HG03520 (cell line): ENCODE measurements around the gene ITGA7.
"Not testable (repeated sequence)": the region's sequence is repeated elsewhere in the genome, so short reads cannot be mapped to it uniquely, and the experiment has no call there.

Source experiments
- ATAC-seq: cut with Tn5 transposase; IDR thresholded peaks from one replicate; pipeline ENCODE4 v1.9.1; 2021; ENCODE audit warnings: mild to moderate bottlenecking, moderate library complexity; ENCODE audit not compliant: unreplicated experiment

ITGA7 gene

DNA sequence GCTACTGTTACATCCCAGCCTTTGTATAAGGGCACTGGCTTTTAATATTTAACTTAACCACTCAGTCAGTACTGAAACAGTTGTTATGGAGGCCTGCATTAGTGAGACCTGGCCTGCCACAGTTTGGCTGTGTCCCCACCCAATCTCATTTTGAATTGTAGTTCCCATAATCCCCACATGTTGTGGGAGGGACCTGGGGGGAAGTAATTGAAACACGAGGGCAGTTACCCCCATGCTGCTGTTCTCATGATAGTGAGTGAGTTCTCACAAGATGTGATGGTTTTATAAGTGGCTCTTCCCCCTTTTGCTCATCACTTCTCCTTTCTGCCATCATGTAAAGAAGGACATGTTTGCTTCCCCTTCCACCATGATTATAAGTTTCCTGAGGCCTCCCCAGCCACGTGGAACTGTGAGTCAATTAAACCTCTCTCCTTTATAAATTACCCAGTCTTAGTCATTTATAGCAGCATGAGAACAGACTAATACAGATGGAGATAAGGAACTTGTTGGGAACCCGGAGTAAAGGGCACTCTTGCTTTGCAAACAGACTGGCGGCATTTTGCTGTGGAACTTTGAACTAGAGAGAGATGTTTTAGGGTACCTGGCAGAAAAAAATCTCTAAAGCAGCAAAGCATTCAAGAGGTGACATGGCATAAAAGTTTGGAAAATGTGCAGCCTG lies 56.9 kb downstream of the ITGA7 start:
- ATAC-seq: not testable (repeated sequence)

DNA sequence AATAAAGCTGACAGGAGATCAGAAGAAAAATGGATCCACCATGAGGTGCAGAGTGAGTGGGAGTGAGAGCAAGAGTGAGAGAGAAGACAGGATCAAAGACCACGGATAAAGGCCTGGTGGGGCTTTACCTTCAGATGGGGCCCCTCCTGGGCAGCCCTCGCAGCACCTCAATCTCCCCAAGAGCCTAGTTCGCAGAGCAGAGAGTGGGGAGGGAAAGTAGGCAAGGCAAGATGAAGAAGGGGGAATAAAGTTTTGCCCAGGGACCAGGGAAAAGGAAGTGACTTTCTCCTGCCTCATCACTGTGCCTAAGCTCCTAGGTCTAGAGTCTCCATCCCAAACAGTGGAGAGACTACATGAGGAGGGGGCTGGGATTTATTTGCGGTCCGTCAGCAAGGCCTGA lies 60.7 kb downstream of the ITGA7 start:
- no peak for ATAC-seq

DNA sequence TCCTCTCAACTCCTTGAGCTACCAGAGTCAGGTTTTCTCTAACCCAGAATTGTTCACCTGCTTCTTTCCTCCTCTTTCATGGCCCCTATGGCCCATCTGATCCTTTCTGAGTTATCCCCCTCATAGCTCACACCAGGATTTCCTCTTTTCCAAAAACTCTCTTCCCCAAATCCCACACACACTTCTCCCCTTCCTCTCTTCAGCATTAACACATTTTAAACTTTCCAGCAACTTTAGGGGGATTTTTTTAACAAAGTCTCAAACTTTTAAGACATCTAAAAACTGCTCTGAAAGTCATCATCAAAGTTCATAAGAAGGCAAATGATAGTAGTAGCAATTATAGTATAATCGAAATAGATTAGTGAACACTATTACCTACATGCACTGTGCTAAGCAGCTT lies 63.1 kb downstream of the ITGA7 start:
- no peak for ATAC-seq

DNA sequence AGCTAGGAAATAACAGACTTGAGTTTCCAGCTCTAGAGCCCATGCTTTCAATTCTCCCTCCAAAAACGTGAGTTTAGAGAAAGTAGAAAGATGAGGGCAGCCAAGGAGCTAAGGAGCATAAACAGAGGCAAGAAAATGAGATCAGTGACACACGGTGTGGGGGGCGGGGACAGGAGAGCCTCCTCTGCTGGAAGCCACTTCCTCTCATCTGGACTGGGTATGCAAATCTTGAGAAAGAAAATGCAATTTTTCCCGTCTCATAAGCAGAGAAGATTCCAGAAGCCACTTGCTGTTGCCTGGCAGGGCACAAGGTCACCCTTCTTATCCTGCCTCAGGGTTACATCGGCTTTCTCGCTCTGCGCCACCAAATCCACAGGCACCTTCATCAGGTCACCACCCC lies 65.0 kb downstream of the ITGA7 start:
- ATAC-seq: no peak

DNA sequence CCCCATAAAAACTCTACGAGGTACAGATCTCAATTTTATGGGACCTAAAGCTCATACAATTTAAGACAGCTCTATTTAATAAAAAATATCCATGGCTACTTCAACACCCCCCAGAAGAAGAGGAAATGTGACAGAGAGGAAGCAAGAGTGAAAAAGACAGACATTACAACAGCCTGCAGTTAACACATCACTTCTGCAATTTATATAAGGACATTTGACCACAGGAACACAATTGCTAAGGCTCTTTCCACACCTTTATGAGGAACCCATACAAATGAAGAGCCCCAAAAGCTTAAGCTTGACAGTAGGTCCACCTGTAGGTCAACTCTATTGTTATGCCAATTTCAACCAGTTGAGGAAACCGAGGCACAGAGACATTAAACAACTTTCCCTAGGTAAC lies 65.4 kb downstream of the ITGA7 start:
- no peak for ATAC-seq

DNA sequence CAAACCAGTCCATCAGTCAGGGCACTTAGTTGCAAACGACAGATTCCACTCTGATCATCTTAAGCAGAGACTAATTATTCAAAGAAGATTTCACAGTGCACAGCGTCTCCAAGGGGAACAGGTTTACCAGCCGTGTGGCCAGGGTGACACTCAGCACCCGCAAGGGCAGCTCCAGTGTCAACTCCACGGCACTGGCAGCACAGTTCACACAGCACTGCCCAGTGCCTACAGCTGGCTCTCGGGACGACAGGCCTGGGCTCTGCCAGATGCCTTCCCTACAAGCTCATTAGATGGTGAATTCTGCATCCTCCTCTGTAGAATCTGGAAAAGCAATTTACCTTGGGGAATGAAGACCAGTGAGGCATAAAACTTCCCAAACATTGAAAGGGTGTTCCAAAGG lies 66.1 kb downstream of the ITGA7 start:
- ATAC-seq: no peak

DNA sequence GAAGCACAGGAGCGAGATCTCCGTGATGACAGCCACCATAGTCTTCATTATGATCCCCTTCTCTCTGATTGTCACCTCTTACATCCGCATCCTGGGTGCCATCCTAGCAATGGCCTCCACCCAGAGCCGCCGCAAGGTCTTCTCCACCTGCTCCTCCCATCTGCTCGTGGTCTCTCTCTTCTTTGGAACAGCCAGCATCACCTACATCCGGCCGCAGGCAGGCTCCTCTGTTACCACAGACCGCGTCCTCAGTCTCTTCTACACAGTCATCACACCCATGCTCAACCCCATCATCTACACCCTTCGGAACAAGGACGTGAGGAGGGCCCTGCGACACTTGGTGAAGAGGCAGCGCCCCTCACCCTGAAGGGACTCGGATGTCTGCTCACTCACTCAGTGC lies 70.2 kb downstream of the ITGA7 start:
- no peak for ATAC-seq

DNA sequence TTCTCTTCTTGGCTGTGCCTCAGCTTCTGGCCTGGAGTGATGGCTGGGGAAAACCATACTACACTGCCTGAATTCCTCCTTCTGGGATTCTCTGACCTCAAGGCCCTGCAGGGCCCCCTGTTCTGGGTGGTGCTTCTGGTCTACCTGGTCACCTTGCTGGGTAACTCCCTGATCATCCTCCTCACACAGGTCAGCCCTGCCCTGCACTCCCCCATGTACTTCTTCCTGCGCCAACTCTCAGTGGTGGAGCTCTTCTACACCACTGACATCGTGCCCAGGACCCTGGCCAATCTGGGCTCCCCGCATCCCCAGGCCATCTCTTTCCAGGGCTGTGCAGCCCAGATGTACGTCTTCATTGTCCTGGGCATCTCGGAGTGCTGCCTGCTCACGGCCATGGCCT lies 70.9 kb downstream of the ITGA7 start, which contains the start of gene OR10P1:
TSS of gene OR10P1 (plus strand) at position 40 of the 400 bp plus-strand sequence. CDS start at position 40, 0 bp downstream.
- no peak for ATAC-seq

DNA sequence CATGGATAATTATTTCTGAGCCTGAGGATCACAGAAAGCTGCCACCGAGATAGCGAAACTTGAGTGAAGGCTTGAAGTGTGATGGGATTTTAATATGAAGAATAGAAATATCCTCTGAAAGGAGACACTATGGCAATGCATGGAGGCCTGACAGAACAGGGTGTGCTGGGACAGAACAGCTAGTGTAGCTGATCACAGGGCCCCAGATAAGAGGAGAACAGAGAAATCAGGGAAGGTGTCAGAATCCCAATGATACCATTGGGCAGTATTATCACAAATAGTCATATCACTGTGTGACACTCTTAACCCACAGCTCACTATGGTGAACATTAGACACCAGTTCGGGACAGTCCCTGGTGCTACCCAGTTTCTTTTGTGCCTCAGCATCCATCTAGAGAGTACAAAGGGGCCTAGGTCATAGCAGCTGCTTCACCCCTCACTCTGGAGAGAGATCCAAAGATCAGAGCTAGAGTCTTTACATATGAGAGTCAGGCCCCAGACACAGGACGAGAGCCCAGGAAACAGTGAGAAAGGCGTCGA lies 71.5 kb downstream of the ITGA7 start:
- ATAC-seq: no peak
